NCI-H2081 (cell line): ENCODE results near the gene LARGE1.

Experiments
- DNase-seq, 2 experiments: peaks; one replicate each; lab custom pipeline; 2025; lab: John Stamatoyannopoulos, UW

The LARGE1 gene

GRCh38 chr22:33720166-33720878 lies 200.0 kb downstream of the LARGE1 start:
- DNase-seq, result no peak

GRCh38 chr22:33717694-33718396 lies 202.4 kb downstream of the LARGE1 start:
- no peak for DNase-seq

GRCh38 chr22:33715237-33715985 lies 204.9 kb downstream of the LARGE1 start:
- no peak for DNase-seq

- no peak for DNase-seq
Measured at GRCh38 chr22:33710326-33710725, 209.9 kb downstream of the LARGE1 start.

- DNase-seq, result no peak
Measured at GRCh38 chr22:33707581-33707980, 212.7 kb downstream of the LARGE1 start.

GRCh38 chr22:33706100-33706499 lies 214.2 kb downstream of the LARGE1 start:
- DNase-seq, result no peak

- DNase-seq, result no peak
Measured at GRCh38 chr22:33699176-33699575, 221.1 kb downstream of the LARGE1 start.

GRCh38 chr22:33697640-33698039 lies 222.6 kb downstream of the LARGE1 start:
- no peak for DNase-seq

- DNase-seq, result no peak
Measured at GRCh38 chr22:33691057-33691630, 229.1 kb downstream of the LARGE1 start.

GRCh38 chr22:33688903-33689302 lies 231.4 kb downstream of the LARGE1 start:
- DNase-seq, result no peak

- DNase-seq, result no peak
Measured at GRCh38 chr22:33687464-33687863, 232.8 kb downstream of the LARGE1 start.

GRCh38 chr22:33684087-33684486 lies 236.2 kb downstream of the LARGE1 start:
- no peak for DNase-seq

GRCh38 chr22:33682927-33683326 lies 237.3 kb downstream of the LARGE1 start:
- no peak for DNase-seq

- DNase-seq, result no peak
Measured at GRCh38 chr22:33680632-33681031, 239.6 kb downstream of the LARGE1 start.

- no peak for DNase-seq
Measured at GRCh38 chr22:33678523-33678922, 241.8 kb downstream of the LARGE1 start.

- DNase-seq, result no peak
Measured at GRCh38 chr22:33677536-33677935, 242.7 kb downstream of the LARGE1 start.

- no peak for DNase-seq
Measured at GRCh38 chr22:33674357-33674756, 245.9 kb downstream of the LARGE1 start.

GRCh38 chr22:33669746-33670145 lies 250.5 kb downstream of the LARGE1 start:
- no peak for DNase-seq

GRCh38 chr22:33666961-33667619 lies 253.2 kb downstream of the LARGE1 start:
- DNase-seq, result no peak

- no peak for DNase-seq
Measured at GRCh38 chr22:33666279-33666960, 253.9 kb downstream of the LARGE1 start.

- no peak for DNase-seq
Measured at GRCh38 chr22:33659448-33659847, 260.8 kb downstream of the LARGE1 start.
